Limb (tissue), 2 donors: Measurements from ENCODE around the gene MTHFR.

ENCODE experiments used
- DNase-seq, 2 donors: peaks; one replicate each; pipeline ENCODE4 v3.0.0-alpha.2; 2016; ENCODE audit errors: extremely low spot score in 2 of 2

Gene MTHFR

DNA sequence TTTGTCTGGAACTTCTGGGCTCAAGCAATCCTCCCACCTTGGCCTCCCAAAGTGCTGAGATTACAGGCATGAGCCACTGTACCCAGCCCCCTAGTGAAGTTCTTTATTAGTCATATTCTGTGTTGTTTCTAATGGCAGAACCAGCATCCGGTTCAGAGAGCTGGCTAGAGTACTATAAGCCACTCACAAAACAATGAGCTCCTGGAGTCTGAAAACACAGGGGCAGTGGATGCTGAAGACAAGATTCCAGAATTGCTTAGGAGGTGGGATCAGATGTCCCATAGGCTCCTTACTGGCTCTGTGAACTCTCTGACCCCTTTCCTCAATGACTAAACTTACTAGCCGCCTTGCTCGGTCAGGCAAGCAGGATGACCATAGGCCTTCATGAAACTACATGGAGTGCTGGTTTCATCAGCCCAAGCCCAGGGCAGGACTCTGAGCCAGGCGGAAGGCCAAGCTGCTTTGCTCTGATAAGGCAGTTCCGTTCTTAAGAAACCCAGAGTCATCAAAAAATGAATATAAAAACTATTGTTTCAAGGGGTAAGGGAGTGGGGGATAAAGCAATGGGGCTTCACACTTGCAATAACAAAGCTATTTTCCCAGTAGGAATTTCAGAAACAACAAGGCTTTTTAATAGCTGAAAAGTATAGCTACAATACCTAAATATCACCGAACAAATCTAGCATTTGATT is 8.1 kb downstream of the MTHFR start:
- no peak for DNase-seq

DNA sequence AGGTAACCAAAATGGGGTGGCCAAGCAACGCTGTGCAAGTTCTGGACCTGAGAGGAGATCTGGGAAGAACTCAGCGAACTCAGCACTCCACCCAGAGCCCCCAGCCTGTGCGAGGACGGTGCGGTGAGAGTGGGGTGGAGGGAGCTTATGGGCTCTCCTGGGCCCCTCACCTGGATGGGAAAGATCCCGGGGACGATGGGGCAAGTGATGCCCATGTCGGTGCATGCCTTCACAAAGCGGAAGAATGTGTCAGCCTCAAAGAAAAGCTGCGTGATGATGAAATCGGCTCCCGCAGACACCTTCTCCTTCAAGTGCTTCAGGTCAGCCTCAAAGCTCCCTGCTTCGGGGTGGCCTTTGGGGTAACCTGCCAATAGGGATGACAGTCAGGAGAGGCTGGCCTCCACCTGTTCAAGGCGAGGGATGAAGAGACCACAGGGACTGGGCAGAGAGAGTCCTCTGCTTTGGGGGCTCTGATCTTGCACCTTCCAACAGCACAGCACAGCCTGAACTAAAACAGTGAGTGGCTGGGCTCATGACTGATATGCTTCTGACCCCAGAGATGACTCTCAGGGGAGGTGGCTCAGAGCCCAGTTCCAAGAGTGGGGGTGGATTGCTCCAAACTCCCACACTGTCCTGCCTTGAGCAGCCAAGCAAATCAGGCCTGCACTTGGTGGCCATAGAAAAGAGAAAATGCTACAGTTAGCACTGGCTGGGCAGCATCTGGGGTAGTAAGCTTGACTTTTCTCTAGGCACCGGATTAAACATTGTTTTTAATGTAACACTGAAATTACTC is 9.5 kb downstream of the MTHFR start:
- DNase-seq, result no peak

DNA sequence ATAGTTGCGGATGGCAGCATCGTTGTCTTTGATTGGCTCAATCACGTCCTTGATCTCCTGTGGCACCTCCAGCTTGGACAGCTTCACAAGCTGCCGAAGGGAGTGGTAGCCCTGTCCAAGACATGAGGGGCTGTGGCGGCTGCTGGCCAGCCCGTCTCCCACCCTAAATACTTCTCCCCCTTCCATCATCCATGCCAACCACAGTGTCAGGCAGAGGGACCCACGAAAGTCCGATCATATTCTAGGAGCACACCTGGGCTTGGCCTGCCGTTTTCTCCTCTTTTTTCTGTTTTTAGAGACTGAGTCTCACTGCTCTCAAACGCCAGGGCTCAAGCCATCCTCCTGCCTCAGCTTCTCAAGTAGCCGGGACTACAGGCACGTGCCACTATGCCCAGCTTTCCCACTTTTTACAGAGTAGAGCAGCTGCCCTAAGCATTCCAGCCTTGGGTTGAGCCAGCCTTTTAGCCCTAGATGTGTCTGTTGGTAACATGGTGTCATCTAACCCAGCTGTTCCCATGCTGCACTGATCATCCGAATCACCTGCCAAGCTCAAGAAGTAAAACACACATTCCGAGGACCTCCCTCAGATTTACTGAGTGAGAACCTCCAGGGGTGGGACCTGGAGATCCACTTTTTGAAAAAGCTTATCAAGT is 10.4 kb downstream of the MTHFR start:
- no peak for DNase-seq

DNA sequence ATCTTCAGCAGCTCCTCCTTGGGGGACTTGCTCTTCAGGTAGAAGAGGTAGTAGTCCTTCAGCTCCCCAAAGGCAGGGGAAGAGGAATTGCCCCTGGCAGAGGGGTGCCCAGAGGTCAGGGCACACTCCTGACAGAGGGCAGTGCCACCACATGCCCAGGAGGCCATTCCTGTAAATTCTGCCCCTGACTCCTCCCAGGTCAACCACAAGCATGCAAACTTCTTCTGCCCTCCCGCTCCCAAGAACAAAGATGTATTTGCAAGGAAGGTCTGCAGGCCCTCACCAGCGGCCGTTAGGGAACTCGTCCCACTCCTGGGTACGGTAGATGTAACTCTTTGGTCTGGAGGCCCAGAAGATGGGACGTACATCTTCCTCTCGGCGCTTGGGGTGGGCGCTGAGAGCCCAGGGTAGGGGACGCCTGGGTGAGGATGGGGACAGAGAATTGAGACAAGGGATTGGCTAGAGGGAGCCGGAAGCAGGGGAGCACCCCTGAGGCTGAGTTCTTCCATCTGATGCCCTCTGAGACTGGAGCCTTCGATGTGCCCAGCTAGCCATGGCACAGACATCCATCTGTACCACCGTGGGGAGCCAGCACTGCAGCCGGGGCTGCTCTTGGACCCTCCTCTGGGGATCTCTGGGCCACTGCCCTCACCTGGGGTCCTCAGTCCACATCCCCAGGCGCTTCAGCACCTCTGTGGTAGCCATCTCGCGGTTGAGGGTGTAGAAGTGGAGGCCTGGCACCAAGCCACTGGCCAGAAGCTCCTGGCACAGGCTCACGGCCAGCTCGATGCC is 11.1 kb downstream of the MTHFR start:
- DNase-seq, result no peak

DNA sequence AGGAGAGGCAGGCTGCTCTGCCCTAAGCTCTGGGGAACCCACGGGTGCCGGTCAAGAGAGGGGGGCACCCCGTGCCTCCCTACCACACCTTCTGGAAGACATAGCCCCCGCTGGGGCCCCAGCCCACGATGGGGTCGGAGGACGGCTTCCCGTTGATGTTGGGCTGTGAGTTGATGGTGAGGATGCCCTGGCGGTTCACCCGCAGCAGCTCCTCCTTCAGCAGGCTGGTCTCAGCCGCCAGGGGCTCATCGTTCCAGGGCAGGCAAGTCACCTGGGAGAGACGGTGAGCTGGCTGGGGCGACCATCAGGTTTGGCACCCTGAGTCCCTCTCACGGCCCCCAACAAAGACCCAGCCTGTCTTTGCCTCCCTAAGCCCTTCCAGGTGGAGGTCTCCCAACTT is 11.9 kb downstream of the MTHFR start:
- DNase-seq, result no peak

DNA sequence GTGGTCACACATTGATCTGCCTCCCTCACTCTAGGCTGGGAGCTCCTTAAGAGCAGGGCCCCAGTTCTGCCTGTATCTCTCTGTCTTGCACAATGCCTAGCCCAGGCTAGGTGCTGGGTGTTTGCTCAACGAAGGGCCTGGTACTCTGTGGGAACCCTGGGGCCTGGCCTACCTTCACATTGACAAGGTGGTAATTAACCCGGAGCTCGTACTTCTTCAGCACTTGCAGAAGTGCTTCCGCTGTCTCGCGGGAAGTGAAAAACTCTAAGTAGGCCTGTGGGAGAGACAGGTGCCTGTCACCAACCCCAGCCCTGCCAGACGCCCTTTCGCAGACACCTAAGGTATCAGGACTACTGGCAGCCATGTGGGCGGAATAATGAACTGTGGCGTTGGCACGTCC is 13.7 kb downstream of the MTHFR start:
- DNase-seq, result no peak

DNA sequence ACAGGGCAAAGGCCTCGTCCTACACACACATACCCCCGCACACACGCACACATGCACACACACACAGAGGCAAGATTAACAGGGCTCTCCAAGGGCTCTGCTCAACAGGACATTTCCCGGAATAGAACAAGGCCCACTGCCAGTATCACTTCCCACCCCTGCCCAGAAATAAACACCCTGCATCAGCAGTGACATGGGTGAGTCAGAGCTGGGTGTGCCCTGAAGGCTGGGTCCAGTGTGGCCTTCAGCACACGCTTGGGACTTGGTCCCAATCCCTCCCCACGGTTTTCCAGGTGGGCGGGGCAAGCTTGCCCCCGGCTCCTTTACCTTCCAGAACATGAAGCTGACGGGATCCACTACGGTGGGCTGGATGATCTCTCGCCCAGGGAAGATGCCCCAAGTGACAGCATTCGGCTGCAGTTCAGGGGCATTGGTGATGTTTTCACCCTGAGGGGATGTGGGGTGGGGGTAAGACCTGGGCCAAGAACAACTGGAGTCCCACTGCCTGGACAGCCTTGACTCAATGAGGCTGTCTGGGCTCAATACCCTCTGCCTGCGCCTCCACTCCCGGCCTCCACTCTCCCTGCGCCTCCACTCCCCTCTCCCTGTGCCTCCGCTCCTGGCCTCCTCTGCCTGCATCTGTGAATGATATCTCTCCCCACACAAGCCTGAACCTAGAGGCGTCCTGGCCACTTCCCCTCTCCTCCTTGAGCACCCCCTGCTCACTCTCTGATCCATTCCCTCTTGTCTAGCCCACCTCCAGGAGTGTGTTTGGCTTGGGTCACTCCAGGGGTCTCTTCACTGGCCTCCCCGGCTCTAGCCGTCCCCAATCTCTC is 14.7 kb downstream of the MTHFR start:
- DNase-seq, result no peak

DNA sequence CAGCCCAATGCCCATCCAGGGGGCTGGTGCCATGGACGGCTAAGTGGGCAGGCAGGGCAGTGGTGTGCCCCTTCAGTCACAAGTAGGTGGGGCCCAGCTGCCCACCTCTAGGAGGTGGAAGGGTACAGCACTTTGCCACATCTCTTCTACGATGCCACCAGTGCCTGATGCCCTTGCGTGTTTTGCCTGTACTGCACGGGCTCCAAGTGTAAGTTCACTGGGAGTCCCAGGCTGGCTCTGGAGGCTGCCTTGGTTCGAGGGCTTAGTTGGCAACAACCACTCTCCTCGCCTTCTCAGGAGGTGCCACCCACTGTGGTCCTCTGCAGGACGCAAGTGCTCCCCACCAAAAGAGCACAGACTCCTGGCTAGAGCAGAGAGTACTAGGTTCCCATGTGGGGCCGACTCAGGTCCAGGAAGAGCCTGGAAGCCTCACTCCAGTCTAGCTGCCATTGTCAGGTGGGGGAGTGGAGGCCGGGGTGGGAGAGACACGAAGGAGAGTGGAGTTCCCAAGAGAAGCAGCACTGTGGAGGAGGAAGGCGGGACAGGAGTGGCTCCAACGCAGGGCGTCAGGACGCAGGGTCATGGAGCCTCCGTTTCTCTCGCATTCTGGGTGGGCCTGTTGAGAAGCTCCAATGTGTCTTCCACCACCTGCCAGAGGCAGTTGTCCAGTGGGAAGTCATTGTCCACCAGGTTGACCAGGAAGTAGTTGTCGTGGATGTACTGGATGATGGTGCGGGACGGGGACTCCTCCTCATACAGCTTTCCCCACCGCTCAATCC is 15.5 kb downstream of the MTHFR start:
- no peak for DNase-seq

DNA sequence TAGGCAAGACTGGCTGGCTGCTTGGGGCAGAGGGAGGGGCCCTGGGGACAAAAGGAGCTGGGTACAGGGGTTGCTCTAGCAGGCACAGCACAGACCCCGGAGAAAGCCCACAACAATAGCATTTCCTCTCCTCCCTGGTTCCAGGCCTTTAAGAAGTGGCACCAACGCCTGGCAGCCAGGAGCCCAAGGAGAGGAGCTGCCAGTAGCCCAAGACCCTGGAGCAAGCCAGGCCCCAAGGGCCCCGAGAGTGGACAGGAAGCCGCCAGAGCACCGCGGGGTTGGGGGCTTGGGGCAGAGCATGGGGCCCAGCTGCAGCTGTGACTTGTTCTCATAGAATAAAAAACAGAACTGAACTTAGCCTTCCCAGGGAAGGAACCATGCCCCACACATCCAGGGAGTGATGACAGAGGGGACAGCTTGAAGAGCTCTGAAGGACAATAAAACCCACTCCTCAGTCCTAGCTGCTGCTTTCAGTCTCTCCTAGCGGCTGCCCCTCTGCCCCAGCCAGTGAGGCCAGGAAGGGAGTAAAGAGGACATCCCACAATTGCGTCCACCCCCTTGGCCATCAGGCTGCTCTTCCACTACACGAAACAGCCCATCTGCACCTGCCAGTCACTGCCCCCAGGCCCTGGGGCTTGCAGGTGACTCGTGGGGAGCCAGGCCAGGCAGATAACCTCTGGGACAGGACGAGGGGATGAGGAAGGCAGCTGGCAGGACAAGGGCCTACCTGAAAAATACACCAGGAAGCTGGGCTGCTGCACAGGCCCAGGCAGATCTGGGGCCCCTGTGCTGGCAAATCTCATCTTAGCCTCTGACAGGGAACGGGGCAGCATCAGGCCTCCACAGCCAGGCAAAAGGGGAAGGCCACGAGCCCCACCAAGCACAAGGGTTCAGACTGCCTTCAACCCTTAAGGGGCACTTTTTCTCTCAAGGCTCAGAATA is 16.4 kb downstream of the MTHFR start:
- DNase-seq, result no peak

DNA sequence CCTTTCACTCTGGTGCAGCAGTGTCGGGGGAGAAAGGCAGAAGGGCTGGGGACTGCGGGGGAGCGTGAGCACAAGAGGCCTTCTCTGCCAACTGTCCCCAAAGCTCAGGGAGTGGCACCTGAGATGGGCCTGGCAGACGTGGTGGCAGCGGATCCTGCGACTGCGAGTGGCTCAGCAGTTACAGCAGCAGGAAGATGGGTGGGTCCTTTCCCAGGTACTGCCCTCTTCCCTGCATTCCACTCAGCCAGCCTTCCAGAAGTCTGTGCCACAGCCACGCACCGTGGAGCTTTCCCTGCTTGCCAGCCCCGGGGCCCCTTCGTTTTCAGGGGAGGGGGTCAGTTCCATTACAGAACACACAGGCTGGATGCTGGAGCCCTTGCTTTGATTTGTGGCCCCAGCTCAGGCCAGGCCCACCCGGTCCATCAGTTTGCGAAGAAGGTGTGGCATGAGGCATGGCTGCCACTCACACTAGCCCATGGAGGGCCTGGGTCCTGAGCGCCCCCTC is 17.2 kb downstream of the MTHFR start:
- no peak for DNase-seq

DNA sequence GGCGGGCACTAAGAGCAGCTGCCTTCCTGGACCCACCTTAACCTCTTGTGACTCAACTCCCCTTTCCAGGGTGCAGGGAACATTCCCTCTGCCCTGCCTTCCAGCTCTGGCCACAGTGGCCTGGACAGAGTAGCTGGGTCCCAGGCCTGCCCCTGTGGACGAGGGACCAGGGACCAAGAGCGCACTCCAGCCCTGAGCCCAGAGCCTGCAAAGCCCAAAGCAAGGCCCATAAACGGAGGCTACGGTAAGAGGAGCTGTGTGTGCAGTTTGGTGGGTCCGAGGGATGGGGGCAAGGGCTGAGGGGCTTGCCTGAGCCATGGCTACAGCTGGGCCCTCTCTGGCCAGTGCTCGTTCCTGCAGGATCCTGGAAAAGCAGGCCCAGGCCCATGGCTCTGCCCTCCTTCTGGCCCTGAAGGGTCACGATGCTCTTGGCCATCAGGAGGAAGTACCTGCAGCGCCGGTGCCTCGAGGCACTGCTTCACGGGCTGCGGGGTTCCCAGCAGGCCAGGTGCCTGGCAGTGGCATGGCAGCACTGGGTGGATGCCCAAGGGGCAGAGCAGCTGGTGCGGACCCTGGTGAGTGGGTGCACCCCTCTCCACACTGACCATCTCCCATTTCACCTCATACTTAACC is 17.8 kb downstream of the MTHFR start:
- no peak for DNase-seq

DNA sequence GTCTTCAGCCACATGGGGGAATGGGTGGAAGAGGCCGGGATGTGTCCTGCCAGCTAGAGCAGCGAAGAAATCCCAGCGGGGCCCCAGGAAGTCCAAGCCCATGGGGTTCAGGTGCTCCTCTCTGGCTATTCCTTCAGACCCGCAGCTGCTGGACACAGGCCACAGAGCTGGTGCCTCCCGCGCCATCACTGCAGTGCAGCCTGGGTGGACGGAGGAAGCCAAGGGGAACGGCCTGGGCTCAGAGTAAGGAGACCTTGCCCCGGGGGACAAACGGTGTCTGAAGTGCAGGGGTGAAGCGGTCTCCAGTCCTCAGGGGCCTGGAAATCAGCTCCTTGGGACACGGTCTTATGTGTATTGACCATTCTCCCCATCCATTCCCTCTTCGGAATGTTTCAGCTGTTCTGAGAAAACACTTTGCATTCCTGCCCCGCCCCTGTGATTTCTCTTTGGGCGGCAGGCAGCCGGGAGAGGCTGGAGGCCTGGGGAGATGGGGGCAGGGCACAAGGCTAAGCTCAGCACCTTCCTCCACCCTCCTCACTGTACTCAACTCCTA is 18.4 kb downstream of the MTHFR start:
- peak in 1 of 2 donors; percentile 54 for DNase-seq

DNA sequence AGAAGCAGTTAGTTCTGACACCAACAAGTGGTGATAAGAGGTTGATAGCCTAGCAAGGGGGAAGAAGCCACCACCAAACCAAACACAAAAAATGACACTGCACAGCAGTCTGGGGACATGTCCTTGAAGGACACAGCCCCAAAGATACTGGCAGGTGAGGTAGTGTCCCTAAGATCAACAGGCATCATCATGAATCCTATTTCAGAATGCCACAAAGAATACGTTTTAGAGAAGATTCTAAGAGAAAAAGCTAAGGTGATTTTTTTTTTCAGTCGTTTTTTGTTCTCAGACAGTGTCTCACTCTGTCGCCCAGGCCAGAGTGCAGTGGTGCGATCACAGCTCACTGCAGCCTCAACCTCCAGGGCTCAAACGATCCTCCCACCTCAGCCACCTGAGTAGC is 19.6 kb downstream of the MTHFR start:
- no peak for DNase-seq

DNA sequence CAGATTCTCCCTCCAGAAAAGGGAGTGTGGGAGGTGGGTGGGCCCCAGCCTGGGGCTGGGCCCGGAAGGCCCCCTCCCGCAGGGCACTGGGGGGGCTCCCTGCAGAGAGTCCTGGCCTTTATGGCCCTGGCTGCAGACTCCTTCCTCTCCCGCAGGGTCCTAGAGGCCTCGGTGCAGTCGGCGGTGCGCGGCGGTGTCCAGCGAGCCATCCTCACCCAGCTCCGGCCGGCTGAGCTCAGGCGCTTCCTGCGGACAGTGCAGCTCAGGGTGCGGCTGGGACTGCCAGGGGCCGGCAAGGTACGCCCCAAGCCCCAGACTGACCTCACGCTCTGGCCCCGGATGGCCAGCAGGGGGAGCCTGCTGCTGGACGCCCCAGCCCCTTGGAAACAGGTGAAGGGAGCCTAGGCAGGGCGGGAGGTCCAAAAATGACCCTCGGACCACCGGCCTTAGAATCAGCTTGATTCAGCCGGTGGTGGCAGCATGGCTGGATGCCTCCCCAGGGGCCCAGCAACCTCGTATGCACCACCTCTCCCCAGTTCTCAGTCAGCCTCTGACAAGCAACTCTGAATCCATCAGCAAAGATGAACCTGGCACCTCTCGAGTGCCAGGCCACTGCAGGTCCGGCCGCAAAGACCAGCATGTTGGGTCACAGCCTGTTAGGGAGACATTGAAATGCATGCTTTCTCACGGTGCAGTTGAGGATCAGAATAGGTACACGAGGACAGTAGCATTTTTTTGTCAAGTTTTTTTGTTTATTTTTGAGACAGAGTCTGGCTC is 20.6 kb downstream of the MTHFR start:
- peak in 1 of 2 donors; percentile 66 for DNase-seq

DNA sequence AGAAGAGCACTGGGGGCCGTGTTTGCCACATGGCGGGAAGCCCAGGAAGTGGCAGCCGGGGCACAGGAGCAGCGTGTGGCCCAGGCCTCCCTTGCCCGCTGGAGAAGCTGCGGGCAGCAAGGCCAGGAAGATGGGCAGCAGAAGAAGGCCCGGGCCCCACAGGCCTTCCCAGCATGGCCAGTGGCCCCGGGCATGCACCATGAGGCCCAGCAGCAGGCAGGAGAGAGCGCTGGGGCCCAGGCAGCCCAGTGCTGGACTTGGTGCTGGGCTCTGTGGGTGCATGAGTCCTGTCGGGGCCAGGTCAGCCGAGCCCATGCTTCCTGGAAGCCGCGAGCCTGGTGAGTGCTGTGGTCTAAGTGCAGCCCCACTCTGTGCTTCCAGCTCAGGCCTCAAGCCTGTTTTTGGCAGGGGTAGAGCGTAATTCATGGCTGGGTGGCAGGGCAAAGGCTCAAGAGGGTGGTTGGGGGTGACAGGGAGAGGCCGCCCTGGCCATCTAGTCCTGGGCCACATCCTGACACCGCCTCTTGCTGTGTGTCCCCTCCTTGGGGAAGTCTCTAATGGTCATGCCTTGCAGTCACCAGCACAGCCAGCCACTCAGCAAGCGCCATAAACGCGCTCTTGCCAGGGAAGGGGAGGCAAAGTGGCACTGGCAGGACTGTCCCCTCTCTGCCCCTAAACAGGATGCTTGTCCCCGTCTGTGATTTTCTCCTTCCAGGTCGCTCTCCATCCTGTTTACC is 21.3 kb downstream of the MTHFR start:
- no peak for DNase-seq

DNA sequence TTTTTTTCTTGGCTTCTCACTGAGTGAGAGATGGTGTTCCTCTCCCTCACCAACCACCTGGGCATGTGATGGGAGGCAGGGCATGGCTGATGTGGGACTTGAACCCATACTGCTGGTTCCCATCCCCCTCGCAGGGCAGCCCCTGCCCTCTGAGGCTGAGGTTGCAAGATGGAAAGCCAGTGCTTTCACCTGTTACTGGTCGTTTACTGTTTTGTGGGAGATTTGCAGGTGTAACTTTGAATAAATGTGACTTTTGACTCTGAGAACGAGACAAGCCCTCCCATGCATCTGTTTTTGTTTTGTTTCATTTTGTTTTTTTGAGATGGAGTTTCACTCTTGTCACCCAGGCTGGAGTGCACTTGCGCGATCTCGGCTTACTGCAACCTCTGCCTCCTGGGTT is 22.2 kb downstream of the MTHFR start:
- no peak for DNase-seq
